Fibroblast of mammary gland (primary cell): ENCODE results near the gene TMEM158.
A peak's percentile ranks its signal among the peaks of the same experiment; 100 is the strongest.

Source experiments
- DNase-seq: peaks from one replicate; pipeline ENCODE4 v3.0.0-alpha.2; 2010; ENCODE audit warnings: low read depth
- H3K4me3 ChIP-seq: 2 replicates; pipeline ENCODE4 v1.5.1; 2011; ENCODE audit warnings: low read depth, mild to moderate bottlenecking, low read length, moderate library complexity; ENCODE audit not compliant: control insufficient read depth
- CTCF ChIP-seq: conservative IDR thresholded peaks from 2 replicates; pipeline ENCODE4 v1.5.1; 2011; ENCODE audit warnings: low read depth, low read length, inconsistent platforms; ENCODE audit not compliant: control insufficient read depth, insufficient read depth

Gene TMEM158

GRCh38 chr3:45215466-45215865, 10.6 kb downstream of the TMEM158 start:
- no peak overlapping the region for H3K4me3 ChIP-seq
- TF ChIP-seq CTCF = no peak

GRCh38 chr3:45214061-45214680, 11.9 kb downstream of the TMEM158 start:
- no peak overlapping the region for H3K4me3 ChIP-seq
- TF ChIP-seq CTCF = no peak
- DNase-seq = no peak

More at GRCh38 chr3:45215466-45215865, 10.6 kb downstream of the TMEM158 start:
- no peak for DNase-seq

- TF ChIP-seq CTCF = no peak
- DNase-seq = no peak
- no peak overlapping the region for H3K4me3 ChIP-seq
Observed at GRCh38 chr3:45212095-45212468, 14.0 kb downstream of the TMEM158 start.

- no peak overlapping the region for H3K4me3 ChIP-seq
- no peak for TF ChIP-seq CTCF
- DNase-seq = no peak
Observed at GRCh38 chr3:45211466-45212094, 14.5 kb downstream of the TMEM158 start.

- peak; percentile 83 for DNase-seq
- H3K4me3 ChIP-seq = no peak overlapping the region
- TF ChIP-seq CTCF = peak; percentile 95
Observed at GRCh38 chr3:45210308-45211041, 15.6 kb downstream of the TMEM158 start.

- TF ChIP-seq CTCF = no peak
- H3K4me3 ChIP-seq = no peak overlapping the region
- DNase-seq = no peak
Observed at GRCh38 chr3:45209526-45209925, 16.6 kb downstream of the TMEM158 start.

- no peak for DNase-seq
- no peak overlapping the region for H3K4me3 ChIP-seq
- TF ChIP-seq CTCF = no peak
Observed at GRCh38 chr3:45208586-45208985, 17.5 kb downstream of the TMEM158 start.
